ENCODE measurements around the gene CCDC142. TPM values are rescaled to one million over a fixed set of nuclear protein-coding genes. Genes with fewer than 3 reads are reported as not detected.

The CCDC142 gene
- 10 to 100 TPM in 6 of 8 experiments, 1 to 10 TPM in 2; 8.0 to 32.3 (median 12.8) TPM for total RNA-seq

GRCh38 chr2:74482801-74483674 lies at the start of gene CCDC142, which contains the start of gene TTC31:
TSS of gene CCDC142 (minus strand) at chr2:74482998. CDS start at chr2:74482837, 161 bp downstream.
TSS of gene TTC31 (plus strand) at chr2:74483081. CDS start at chr2:74483096, 15 bp downstream.
- in situ Hi-C loops (cut with MboI; ENCODE audit: low pct_unique_long_range_greater_than_20kb in 2 of 9, low sequenced_read_pairs in 9 of 9, unreplicated experiment in 9 of 9), result loop anchor here in 3 of 9 experiments (25.0 kb wide), 1 partner anchor 104 kb away; no protein-coding TSS in a partner anchor
- Histone ChIP-seq H3K4me1 (replicated peaks in 1 of 2) (peaks cover 8 to 16% of the 10 kb centered on the region in 2 donors), H3K27ac (peak within 1 kb of the TSS; percentile 91 to 93), H3K4me3 (peak within 1 kb of the TSS; percentile 79 to 97 (median 90))
- WGBS, 10 experiments, result 0 to 60% (median 1%) methylated on average over 1 to 31 of the region's 50 CpGs; no CpG with 5 or more reads in 3 of the 10 experiments
- peak; percentile 92 to 94 (median 92) for ATAC-seq (replicated peaks in 6 of 8)

GRCh38 chr2:74532222-74532621 lies 49.4 kb upstream of the CCDC142 start:
- Histone ChIP-seq H3K4me1 (replicated peaks in 1 of 2) (peaks cover 13 to 17% of the 10 kb centered on the region in 2 donors), H3K27ac (no peak overlapping the region), H3K4me3 (peak overlapping the region in 1 of 5 donors; percentile 10)
- in situ Hi-C loops (cut with MboI; ENCODE audit: low pct_unique_long_range_greater_than_20kb in 2 of 9, low sequenced_read_pairs in 9 of 9, unreplicated experiment in 9 of 9), result no loop called here
- no peak for ATAC-seq (replicated peaks in 6 of 8)

- Histone ChIP-seq H3K27ac (no peak overlapping the region), H3K4me3 (no peak overlapping the region), H3K4me1 (replicated peaks in 1 of 2) (peaks cover 13 to 17% of the 10 kb centered on the region in 2 donors)
- ATAC-seq (replicated peaks in 6 of 8), result no peak
- WGBS, 10 experiments, result 78 to 100% (median 95%) methylated on average over 1 to 5 of the region's 7 CpGs; no CpG with 5 or more reads in 3 of the 10 experiments
- in situ Hi-C loops (cut with MboI; ENCODE audit: low pct_unique_long_range_greater_than_20kb in 2 of 9, low sequenced_read_pairs in 9 of 9, unreplicated experiment in 9 of 9), result no loop called here
Observed at GRCh38 chr2:74531666-74532065, 48.9 kb upstream of the CCDC142 start.

- Histone ChIP-seq H3K4me3 (peak overlapping the region; percentile 69 to 96 (median 91)), H3K4me1 (replicated peaks in 1 of 2) (peaks cover 13 to 17% of the 10 kb centered on the region in 2 donors), H3K27ac (peak overlapping the region; percentile 37 to 40)
- in situ Hi-C loops (cut with MboI; ENCODE audit: low pct_unique_long_range_greater_than_20kb in 2 of 9, low sequenced_read_pairs in 9 of 9, unreplicated experiment in 9 of 9), result no loop called here
- WGBS, 10 experiments, result 0 to 40% (median 5%) methylated on average over 1 to 7 of the region's 54 CpGs; no CpG with 5 or more reads in 1 of the 10 experiments
- peak; percentile 3 to 30 (median 14) for ATAC-seq (replicated peaks in 6 of 8)
Observed at GRCh38 chr2:74530239-74531187, 47.7 kb upstream of the CCDC142 start.

- peaks cover 13 to 17% of the 10 kb centered on the region in 2 donors for H3K4me1 ChIP-seq (replicated peaks in 1 of 2)
- in situ Hi-C loops (cut with MboI; ENCODE audit: low pct_unique_long_range_greater_than_20kb in 2 of 9, low sequenced_read_pairs in 9 of 9, unreplicated experiment in 9 of 9), result no loop called here
- peak within 1 kb of the TSS; percentile 69 to 96 (median 91) for H3K4me3 ChIP-seq
- H3K27ac ChIP-seq, result peak within 1 kb of the TSS; percentile 67 to 86
- peak; percentile 86 to 95 (median 94) for ATAC-seq (replicated peaks in 6 of 8)
- 0 to 2% (median 1%) methylated on average over 5 to 33 of the region's 87 CpGs; no CpG with 5 or more reads in 7 of the 10 experiments for WGBS, 10 experiments
Observed at GRCh38 chr2:74529357-74530238, 46.8 kb upstream of the CCDC142 start, which contains the start of the genes AUP1 and HTRA2. TSS of gene AUP1 (minus strand) at chr2:74529706. CDS start at chr2:74529629, 77 bp downstream. TSS of gene HTRA2 (plus strand) at chr2:74529933. CDS start at chr2:74530007, 74 bp downstream.

GRCh38 chr2:74528600-74529356 lies 46.0 kb upstream of the CCDC142 start:
- Histone ChIP-seq H3K27ac (peak overlapping the region; percentile 67 to 86), H3K4me1 (replicated peaks in 1 of 2) (peaks cover 13 to 17% of the 10 kb centered on the region in 2 donors), H3K4me3 (peak overlapping the region; percentile 69 to 96 (median 91))
- WGBS, 10 experiments, result 0 to 67% (median 33%) methylated on average over 1 to 9 of the region's 29 CpGs; no CpG with 5 or more reads in 3 of the 10 experiments
- ATAC-seq (replicated peaks in 6 of 8), result no peak
- in situ Hi-C loops (cut with MboI; ENCODE audit: low pct_unique_long_range_greater_than_20kb in 2 of 9, low sequenced_read_pairs in 9 of 9, unreplicated experiment in 9 of 9), result no loop called here

GRCh38 chr2:74527741-74528140 lies 44.9 kb upstream of the CCDC142 start:
- in situ Hi-C loops (cut with MboI; ENCODE audit: low pct_unique_long_range_greater_than_20kb in 2 of 9, low sequenced_read_pairs in 9 of 9, unreplicated experiment in 9 of 9), result no loop called here
- no peak for ATAC-seq (replicated peaks in 6 of 8)

GRCh38 chr2:74526649-74527230 lies 43.9 kb upstream of the CCDC142 start:
- ATAC-seq (replicated peaks in 6 of 8), result no peak
- peaks cover 13 to 15% of the 10 kb centered on the region in 2 donors for H3K4me1 ChIP-seq (replicated peaks in 1 of 2)
- in situ Hi-C loops (cut with MboI; ENCODE audit: low pct_unique_long_range_greater_than_20kb in 2 of 9, low sequenced_read_pairs in 9 of 9, unreplicated experiment in 9 of 9), result no loop called here
- no peak overlapping the region for H3K27ac ChIP-seq
- WGBS, 10 experiments, result 82 to 100% (median 97%) methylated on average over 1 to 6 of the region's 11 CpGs; no CpG with 5 or more reads in 2 of the 10 experiments
- H3K4me3 ChIP-seq, result no peak overlapping the region

More at GRCh38 chr2:74527741-74528140, 44.9 kb upstream of the CCDC142 start:
- Histone ChIP-seq H3K4me1 (replicated peaks in 1 of 2) (peaks cover 13 to 17% of the 10 kb centered on the region in 2 donors), H3K4me3 (no peak overlapping the region), H3K27ac (no peak overlapping the region)
- WGBS, 10 experiments, result 60 to 100% (median 100%) methylated on average over 1 to 6 of the region's 9 CpGs; no CpG with 5 or more reads in 4 of the 10 experiments

GRCh38 chr2:74525717-74526648 lies 43.2 kb upstream of the CCDC142 start, which contains the start of gene DQX1:
TSS of gene DQX1 (minus strand) at chr2:74526231. CDS start at chr2:74525729, 502 bp downstream.
- Histone ChIP-seq H3K27ac (no peak within 1 kb of the TSS), H3K4me1 (replicated peaks in 1 of 2) (peaks cover 8% of the 10 kb centered on the region in 2 donors), H3K4me3 (no peak within 1 kb of the TSS)
- WGBS, 10 experiments, result 60 to 100% (median 90%) methylated on average over 1 to 11 of the region's 11 CpGs; no CpG with 5 or more reads in 1 of the 10 experiments
- ATAC-seq (replicated peaks in 6 of 8), result no peak
- in situ Hi-C loops (cut with MboI; ENCODE audit: low pct_unique_long_range_greater_than_20kb in 2 of 9, low sequenced_read_pairs in 9 of 9, unreplicated experiment in 9 of 9), result no loop called here
